Measurements from ENCODE around the gene INSYN2A. TPM values are rescaled to one million over a fixed set of nuclear protein-coding genes. Genes with fewer than 3 reads are reported as not detected.

Gene INSYN2A
- total RNA-seq, 1 experiment from 2014 or later = not detected

- H3K9me3 ChIP-seq (ENCODE audit: low read depth, low read length, poor library complexity, severe bottlenecking) = no peaks in the 10 kb centered on the region
- BruUV-seq (replicated peaks) = no TSS peak
- TF ChIP-seq EZH2 (IDR thresholded peaks at IDR 0.05; ENCODE audit: borderline replicate concordance, low read depth, low read length, poor library complexity, severe bottlenecking) (no peak), CTCF (conservative IDR thresholded peaks at IDR 0.05; ENCODE audit: low read depth, low read length) (no peak)
- H3K36me3 ChIP-seq (ENCODE audit: insufficient read depth, low read length, poor library complexity, severe bottlenecking) = no peaks in the 10 kb centered on the region
- H3K27ac ChIP-seq (ENCODE audit: low read depth, low read length, poor library complexity, severe bottlenecking) = no peak overlapping the region
- peaks cover 39% of the 10 kb centered on the region for H3K27me3 ChIP-seq (replicated peaks; ENCODE audit: insufficient read depth, low read depth, low read length, poor library complexity)
- H3K4me3 ChIP-seq (ENCODE audit: low read depth, low read length, poor library complexity, severe bottlenecking) = no peak overlapping the region
- DNase-seq (ENCODE audit: low spot score) = no peak
- CTCF ChIA-PET = no interaction called here
- intact Hi-C loops (cut with micrococcal nuclease; ENCODE audit: unreplicated experiment) = no loop called here
- H3K4me1 ChIP-seq (ENCODE audit: insufficient read depth, low read length, poor library complexity, severe bottlenecking) = peaks cover 18% of the 10 kb centered on the region
- POLR2A ChIA-PET (ENCODE audit: low non-redundant PET) = no interaction called here
These were observed 3.3 kb downstream of the INSYN2A start for GRCh38 chr10:127193125-127193524.

- H3K4me3 ChIP-seq (ENCODE audit: low read depth, low read length, poor library complexity, severe bottlenecking) = no peak overlapping the region
- H3K27me3 ChIP-seq (replicated peaks; ENCODE audit: insufficient read depth, low read depth, low read length, poor library complexity) = peaks cover 24% of the 10 kb centered on the region
- H3K9me3 ChIP-seq (ENCODE audit: low read depth, low read length, poor library complexity, severe bottlenecking) = no peaks in the 10 kb centered on the region
- no peak for TF ChIP-seq CTCF (conservative IDR thresholded peaks at IDR 0.05; ENCODE audit: low read depth, low read length)
- no peak for TF ChIP-seq EZH2 (IDR thresholded peaks at IDR 0.05; ENCODE audit: borderline replicate concordance, low read depth, low read length, poor library complexity, severe bottlenecking)
- intact Hi-C loops (cut with micrococcal nuclease; ENCODE audit: unreplicated experiment) = no loop called here
- ChIA-PET CTCF (no interaction called here), POLR2A (ENCODE audit: low non-redundant PET) (no interaction called here)
- H3K27ac ChIP-seq (ENCODE audit: low read depth, low read length, poor library complexity, severe bottlenecking) = no peak overlapping the region
- DNase-seq (ENCODE audit: low spot score) = peak; percentile 15
- H3K36me3 ChIP-seq (ENCODE audit: insufficient read depth, low read length, poor library complexity, severe bottlenecking) = no peaks in the 10 kb centered on the region
- BruUV-seq (replicated peaks) = no TSS peak
- H3K4me1 ChIP-seq (ENCODE audit: insufficient read depth, low read length, poor library complexity, severe bottlenecking) = peaks cover 8% of the 10 kb centered on the region
These were observed 6.0 kb downstream of the INSYN2A start for GRCh38 chr10:127190427-127190826.

GRCh38 chr10:127189226-127189625, 7.2 kb downstream of the INSYN2A start:
- H3K36me3 ChIP-seq (ENCODE audit: insufficient read depth, low read length, poor library complexity, severe bottlenecking) = no peaks in the 10 kb centered on the region
- TF ChIP-seq CTCF (conservative IDR thresholded peaks at IDR 0.05; ENCODE audit: low read depth, low read length) = no peak
- TF ChIP-seq EZH2 (IDR thresholded peaks at IDR 0.05; ENCODE audit: borderline replicate concordance, low read depth, low read length, poor library complexity, severe bottlenecking) = no peak
- no peak overlapping the region for H3K4me3 ChIP-seq (ENCODE audit: low read depth, low read length, poor library complexity, severe bottlenecking)
- POLR2A ChIA-PET (ENCODE audit: low non-redundant PET) = no interaction called here
- BruUV-seq (replicated peaks) = no TSS peak
- no peak for DNase-seq (ENCODE audit: low spot score)
- CTCF ChIA-PET = no interaction called here
- peaks cover 12% of the 10 kb centered on the region for H3K27me3 ChIP-seq (replicated peaks; ENCODE audit: insufficient read depth, low read depth, low read length, poor library complexity)
- no peak overlapping the region for H3K27ac ChIP-seq (ENCODE audit: low read depth, low read length, poor library complexity, severe bottlenecking)
- peaks cover 6% of the 10 kb centered on the region for H3K4me1 ChIP-seq (ENCODE audit: insufficient read depth, low read length, poor library complexity, severe bottlenecking)
- intact Hi-C loops (cut with micrococcal nuclease; ENCODE audit: unreplicated experiment) = no loop called here
- H3K9me3 ChIP-seq (ENCODE audit: low read depth, low read length, poor library complexity, severe bottlenecking) = no peaks in the 10 kb centered on the region
